Hematopoietic multipotent progenitor cell (in vitro differentiated cells): ENCODE measurements around the gene KDM3B. TPM values are rescaled to one million over a fixed set of nuclear protein-coding genes. Genes with fewer than 3 reads are reported as not detected.
"Not testable (repeated sequence)": the region's sequence is repeated elsewhere in the genome, so short reads cannot be mapped to it uniquely, and the experiment has no call there.

Experiments
- DNase-seq, 3 donors: peaks; one replicate each; pipeline ENCODE4 v3.0.0-alpha.2; 2011 to 2015; ENCODE audit warnings: low read depth in 2 of 3, low spot score in 2 of 3
- total RNA-seq: library from RNA; depleted of rRNA; stranded (reverse); fragments of >200 nt; gene quantifications from one replicate; pipeline ENCODE4 v1.2.3, GENCODE V29; 2012

The KDM3B gene
- total RNA-seq, 1 donor = 50.9 TPM

GRCh38 chr5:138382347-138382746 lies 29.9 kb downstream of the KDM3B start:
- no peak for DNase-seq

GRCh38 chr5:138385660-138386059 lies 33.2 kb downstream of the KDM3B start:
- no peak for DNase-seq

GRCh38 chr5:138386290-138386689 lies 33.8 kb downstream of the KDM3B start:
- DNase-seq = no peak

- DNase-seq = no peak
Observed at GRCh38 chr5:138389332-138389731, 36.8 kb downstream of the KDM3B start.

GRCh38 chr5:138389911-138390310 lies 37.4 kb downstream of the KDM3B start:
- not testable (repeated sequence) for DNase-seq

- DNase-seq = no peak
Observed at GRCh38 chr5:138391859-138392386, 39.4 kb downstream of the KDM3B start.

GRCh38 chr5:138402640-138403039 lies 50.2 kb downstream of the KDM3B start:
- no peak for DNase-seq

- DNase-seq = no peak
Observed at GRCh38 chr5:138408023-138408422, 55.5 kb downstream of the KDM3B start.

GRCh38 chr5:138410996-138411640 lies 58.6 kb downstream of the KDM3B start:
- DNase-seq = peak in 2 of 3 donors; percentile 13 to 34

- DNase-seq = no peak
Observed at GRCh38 chr5:138418444-138418843, 66.0 kb downstream of the KDM3B start.

GRCh38 chr5:138425079-138425478 lies 72.6 kb downstream of the KDM3B start:
- no peak for DNase-seq

GRCh38 chr5:138435943-138436342 lies 83.5 kb downstream of the KDM3B start:
- DNase-seq = no peak

- DNase-seq = no peak
Observed at GRCh38 chr5:138438003-138438723, 85.7 kb downstream of the KDM3B start.

- peak in 2 of 3 donors; percentile 72 to 84 for DNase-seq
Observed at GRCh38 chr5:138438724-138439476, 86.4 kb downstream of the KDM3B start, which contains the start of gene REEP2. Gene REEP2, plus strand, starts transcription at chr5:138439057. Its CDS starts 152 bp downstream, at chr5:138439209.

GRCh38 chr5:138439477-138440158 lies 87.1 kb downstream of the KDM3B start:
- no peak for DNase-seq

GRCh38 chr5:138440159-138441073 lies 87.9 kb downstream of the KDM3B start:
- no peak for DNase-seq

- no peak for DNase-seq
Observed at GRCh38 chr5:138441221-138441620, 88.7 kb downstream of the KDM3B start.

- DNase-seq = no peak
Observed at GRCh38 chr5:138444078-138444773, 91.7 kb downstream of the KDM3B start.
